ENCODE data around the gene NFIC.

GRCh38 chr19:3518659-3519058 lies 152.3 kb downstream of the NFIC start:
- TF ChIP-seq SUZ12 (IDR thresholded peaks at IDR 0.05; ENCODE audit: extremely low read depth, insufficient read depth, insufficient read length), result no peak
- no peak for TF ChIP-seq YY1 (IDR thresholded peaks at IDR 0.05; ENCODE audit: insufficient read depth, insufficient read length)
- TF ChIP-seq ZNF274 (IDR thresholded peaks at IDR 0.05; ENCODE audit: low read depth, low read length), result no peak
